DND-41 (cell line): ENCODE measurements around the gene RIC8A.

ENCODE experiments used
- ATAC-seq: fragments of 200-7000 bp; cut with Tn5 transposase; 3 replicates; pipeline ENCODE4 v1.9.1; 2021; ENCODE audit warnings: low read depth; ENCODE audit not compliant: insufficient read depth
- DNase-seq: peaks from one replicate; pipeline ENCODE4 v3.0.0-alpha.2; 2020
- H2AFZ ChIP-seq: 2 replicates; pipeline ENCODE4 v1.6.0; 2012; ENCODE audit warnings: low read depth, low read length
- H3K27ac ChIP-seq: 2 replicates; pipeline ENCODE4 v1.5.1; 2012; ENCODE audit warnings: low read length, inconsistent platforms
- H3K27me3 ChIP-seq: fragments of 200-600 bp; sonication (generic); 2 replicates; pipeline ENCODE4 v1.6.0; 2012; ENCODE audit warnings: low read length, mild to moderate bottlenecking, inconsistent platforms; ENCODE audit not compliant: insufficient read depth, poor library complexity
- H3K36me3 ChIP-seq: 2 replicates; pipeline ENCODE4 v1.5.1; 2012; ENCODE audit warnings: low read length, inconsistent platforms; ENCODE audit not compliant: insufficient read depth
- H3K4me1 ChIP-seq: 2 replicates; pipeline ENCODE4 v1.5.1; 2012; ENCODE audit warnings: mild to moderate bottlenecking, low read length; ENCODE audit not compliant: insufficient read depth
- H3K4me2 ChIP-seq: 2 replicates; pipeline ENCODE4 v1.6.0; 2012; ENCODE audit warnings: mild to moderate bottlenecking, moderate library complexity, low read length, inconsistent platforms; ENCODE audit not compliant: insufficient read depth
- H3K4me3 ChIP-seq, 2 experiments: fragments of 200-600 bp in 1 of 2; shearing (Covaris generic) in 1 of 2; 2 replicates each; pipeline ENCODE4 v1.5.1; 2012 to 2016; ENCODE audit warnings: inconsistent platforms in 2 of 2, low read length in 2 of 2, mild to moderate bottlenecking in 2 of 2, low read depth in 1 of 2, moderate library complexity in 1 of 2
- H3K79me2 ChIP-seq: 2 replicates; pipeline ENCODE4 v1.6.0; 2012; ENCODE audit warnings: low read length, inconsistent platforms; ENCODE audit not compliant: insufficient read depth
- H3K9ac ChIP-seq: 2 replicates; pipeline ENCODE4 v1.6.0; 2012; ENCODE audit warnings: low read depth, mild to moderate bottlenecking, inconsistent platforms, low read length, moderate library complexity
- H3K9me3 ChIP-seq: 2 replicates; pipeline ENCODE4 v1.5.1; 2012; ENCODE audit warnings: low read length, moderate library complexity, mild to moderate bottlenecking, inconsistent platforms; ENCODE audit not compliant: insufficient read depth, severe bottlenecking
- H4K20me1 ChIP-seq: 2 replicates; pipeline ENCODE4 v1.6.0; 2012; ENCODE audit warnings: low read length; ENCODE audit not compliant: insufficient read depth
- EZH2 ChIP-seq: IDR thresholded peaks from 3 replicates; pipeline ENCODE4 v1.6.1; 2012; ENCODE audit warnings: borderline replicate concordance, low read depth, mild to moderate bottlenecking, moderate library complexity, low read length, inconsistent platforms; ENCODE audit not compliant: severe bottlenecking
- TF ChIP-seq, protein P1 (sequence below): IDR thresholded peaks from 2 replicates; pipeline ENCODE4 v1.5.1; 2012; ENCODE audit warnings: borderline replicate concordance, low read length, moderate library complexity, mild to moderate bottlenecking; ENCODE audit not compliant: poor library complexity, severe bottlenecking; ENCODE audit errors: extremely low read depth

The RIC8A gene

DNA sequence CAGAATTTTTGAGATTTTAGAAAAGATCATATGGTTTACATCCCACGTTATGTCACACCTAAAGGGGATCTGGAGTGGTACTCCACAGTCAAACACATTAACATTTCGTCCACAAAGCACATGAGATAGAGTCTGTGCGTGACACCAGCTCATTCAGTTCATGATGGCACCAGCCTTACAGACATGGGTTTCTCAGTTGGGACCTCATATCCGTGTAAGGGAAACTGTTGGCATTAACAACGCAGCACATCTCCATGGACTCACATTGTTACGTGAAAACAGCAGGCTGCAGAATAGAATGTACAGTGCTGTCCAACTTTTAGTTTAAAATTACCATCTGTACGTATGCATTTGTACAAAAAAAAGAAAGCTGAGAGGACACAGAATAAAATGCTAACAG is 14.0 kb downstream of the RIC8A start:
- peaks cover 7% of the 10 kb centered on the region; the same call in 1 of the 2 replicates for H3K36me3 ChIP-seq
- no peaks in the 10 kb centered on the region for H3K27me3 ChIP-seq
- H3K4me3 ChIP-seq = no peak overlapping the region
- no peak overlapping the region for H3K9ac ChIP-seq
- H3K4me1 ChIP-seq = no peaks in the 10 kb centered on the region
- no peaks in the 10 kb centered on the region for H3K79me2 ChIP-seq
- DNase-seq = no peak
- no peak overlapping the region for H2AFZ ChIP-seq
- ATAC-seq = no peak
- no peak for TF ChIP-seq EZH2
- TF ChIP-seq, protein P1, sequence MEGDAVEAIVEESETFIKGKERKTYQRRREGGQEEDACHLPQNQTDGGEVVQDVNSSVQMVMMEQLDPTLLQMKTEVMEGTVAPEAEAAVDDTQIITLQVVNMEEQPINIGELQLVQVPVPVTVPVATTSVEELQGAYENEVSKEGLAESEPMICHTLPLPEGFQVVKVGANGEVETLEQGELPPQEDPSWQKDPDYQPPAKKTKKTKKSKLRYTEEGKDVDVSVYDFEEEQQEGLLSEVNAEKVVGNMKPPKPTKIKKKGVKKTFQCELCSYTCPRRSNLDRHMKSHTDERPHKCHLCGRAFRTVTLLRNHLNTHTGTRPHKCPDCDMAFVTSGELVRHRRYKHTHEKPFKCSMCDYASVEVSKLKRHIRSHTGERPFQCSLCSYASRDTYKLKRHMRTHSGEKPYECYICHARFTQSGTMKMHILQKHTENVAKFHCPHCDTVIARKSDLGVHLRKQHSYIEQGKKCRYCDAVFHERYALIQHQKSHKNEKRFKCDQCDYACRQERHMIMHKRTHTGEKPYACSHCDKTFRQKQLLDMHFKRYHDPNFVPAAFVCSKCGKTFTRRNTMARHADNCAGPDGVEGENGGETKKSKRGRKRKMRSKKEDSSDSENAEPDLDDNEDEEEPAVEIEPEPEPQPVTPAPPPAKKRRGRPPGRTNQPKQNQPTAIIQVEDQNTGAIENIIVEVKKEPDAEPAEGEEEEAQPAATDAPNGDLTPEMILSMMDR = no peak
- H3K27ac ChIP-seq = no peak overlapping the region
- H4K20me1 ChIP-seq = no peaks in the 10 kb centered on the region
- no peak overlapping the region for H3K4me2 ChIP-seq
- no peaks in the 10 kb centered on the region for H3K9me3 ChIP-seq

DNA sequence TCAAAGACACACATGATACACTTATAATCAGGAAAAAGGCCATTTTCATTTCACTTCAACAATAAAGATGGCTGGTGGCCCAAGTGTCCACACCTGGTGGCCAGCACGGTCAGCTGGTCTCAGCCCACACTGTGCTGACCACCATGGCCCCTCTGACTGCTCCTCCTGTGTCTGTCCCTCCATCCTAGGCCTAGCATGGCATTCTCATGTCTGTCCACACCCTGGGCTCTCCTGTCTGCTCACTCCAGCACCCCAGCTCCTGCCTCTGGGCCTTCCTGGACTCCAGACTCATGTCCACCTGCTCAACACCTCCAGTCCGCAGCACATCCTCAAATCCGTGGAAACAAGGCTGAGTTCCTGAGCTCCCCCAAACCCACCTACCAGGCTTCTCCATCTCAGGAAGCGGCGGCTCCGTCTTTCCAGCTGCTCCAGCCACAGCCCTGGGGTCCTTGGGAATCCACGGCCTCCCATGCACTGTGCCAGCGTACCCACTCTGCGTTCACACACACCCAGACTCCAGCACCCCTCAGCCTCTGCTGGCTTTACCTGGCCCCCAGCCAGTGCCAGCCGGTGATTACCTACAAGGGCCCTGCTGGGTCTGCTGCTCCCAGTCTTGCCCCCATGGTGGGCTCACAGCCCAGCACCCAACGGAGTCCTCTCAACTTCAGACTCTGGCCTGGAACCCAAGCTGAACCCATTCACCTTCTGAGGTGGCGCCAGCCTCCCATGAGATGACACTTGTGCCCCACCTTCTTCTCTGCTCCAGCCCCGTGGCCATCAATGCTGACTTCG is 14.7 kb downstream of the RIC8A start:
- H3K79me2 ChIP-seq = no peaks in the 10 kb centered on the region
- H3K4me2 ChIP-seq = no peak overlapping the region
- no peaks in the 10 kb centered on the region for H3K27me3 ChIP-seq
- H4K20me1 ChIP-seq = no peaks in the 10 kb centered on the region
- no peak for TF ChIP-seq EZH2
- TF ChIP-seq, protein P1 = no peak
- DNase-seq (no peak), ATAC-seq (no peak)
- H3K9ac ChIP-seq = no peak overlapping the region
- H3K9me3 ChIP-seq = no peaks in the 10 kb centered on the region
- no peak overlapping the region for H3K4me3 ChIP-seq
- H3K27ac ChIP-seq = no peak overlapping the region
- H2AFZ ChIP-seq = no peak overlapping the region
- peaks cover 7% of the 10 kb centered on the region; the same call in 1 of the 2 replicates for H3K36me3 ChIP-seq
- H3K4me1 ChIP-seq = no peaks in the 10 kb centered on the region

DNA sequence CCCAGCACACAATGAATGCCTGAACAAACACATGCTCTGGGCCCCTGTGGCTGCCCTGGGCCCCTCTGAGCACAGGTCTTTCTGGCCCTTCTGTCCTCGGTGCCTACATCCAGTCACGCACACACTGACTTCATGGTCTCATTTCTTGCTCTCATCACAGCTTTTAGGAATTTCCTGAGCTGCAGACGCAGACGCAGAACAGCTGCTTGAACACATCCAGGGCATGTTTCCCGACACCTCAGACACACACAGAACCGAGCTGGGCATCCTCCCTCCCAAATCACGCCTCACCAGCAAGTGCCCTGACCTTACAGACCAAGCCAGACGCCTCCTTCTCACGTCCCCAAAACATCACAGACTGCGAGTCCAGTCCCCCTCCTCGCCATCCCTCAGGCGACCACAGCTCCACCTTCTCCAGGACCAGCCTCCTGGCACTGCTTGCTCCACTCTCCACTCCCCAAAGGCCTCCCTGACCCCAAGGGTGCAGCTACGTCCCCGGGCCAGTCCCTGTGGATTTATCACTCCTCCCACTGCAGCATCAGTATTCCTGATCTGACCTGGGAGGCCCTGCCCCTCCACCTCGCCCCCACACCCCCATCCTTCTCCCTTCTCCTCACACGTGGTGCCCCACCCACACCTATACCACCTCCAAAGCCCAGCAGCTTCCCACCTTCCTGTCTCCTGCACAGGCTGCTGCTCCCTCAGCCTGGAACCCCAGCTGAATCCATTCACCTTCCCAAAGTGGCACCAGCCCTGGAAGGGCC is 15.7 kb downstream of the RIC8A start:
- H3K27me3 ChIP-seq = no peaks in the 10 kb centered on the region
- no peak for TF ChIP-seq EZH2
- TF ChIP-seq, protein P1 = no peak
- H2AFZ ChIP-seq = no peak overlapping the region
- H4K20me1 ChIP-seq = no peaks in the 10 kb centered on the region
- no peak overlapping the region for H3K27ac ChIP-seq
- no peak overlapping the region for H3K4me2 ChIP-seq
- H3K36me3 ChIP-seq = peaks cover 7% of the 10 kb centered on the region; the same call in 1 of the 2 replicates
- no peaks in the 10 kb centered on the region for H3K9me3 ChIP-seq
- DNase-seq (no peak), ATAC-seq (no peak)
- H3K9ac ChIP-seq = no peak overlapping the region
- H3K4me1 ChIP-seq = no peaks in the 10 kb centered on the region
- no peak overlapping the region for H3K4me3 ChIP-seq
- H3K79me2 ChIP-seq = no peaks in the 10 kb centered on the region
